Hematopoietic multipotent progenitor cell treated with erythropoietin and hydrocortisone succinate and interleukin-3 and kit ligand, for 17 days (in vitro differentiated cells): ENCODE results near the gene CADM2.
"Not testable (repeated sequence)": the region's sequence is repeated elsewhere in the genome, so short reads cannot be mapped to it uniquely, and the experiment has no call there.

Experiments used
- DNase-seq: peaks from one replicate; pipeline ENCODE4 v3.0.0-alpha.2; 2015; ENCODE audit warnings: low spot score

Gene CADM2

GRCh38 chr3:85950435-85950834 is 991.6 kb downstream of the CADM2 start:
- DNase-seq = no peak

GRCh38 chr3:85960793-85961192 is 1002.0 kb downstream of the CADM2 start:
- DNase-seq = no peak

GRCh38 chr3:85977615-85978338 is 1019.0 kb downstream of the CADM2 start:
- DNase-seq = no peak

- no peak for DNase-seq
Measured at GRCh38 chr3:85979034-85979433, 1020.2 kb downstream of the CADM2 start.

GRCh38 chr3:85989581-85989980 is 1030.8 kb downstream of the CADM2 start:
- not testable (repeated sequence) for DNase-seq

GRCh38 chr3:86029590-86029989 is 1070.8 kb downstream of the CADM2 start:
- DNase-seq = no peak

- no peak for DNase-seq
Measured at GRCh38 chr3:86037916-86038315, 1079.1 kb downstream of the CADM2 start.

- no peak for DNase-seq
Measured at GRCh38 chr3:86046436-86047136, 1087.8 kb downstream of the CADM2 start.

- DNase-seq = no peak
Measured at GRCh38 chr3:86047161-86047560, 1088.4 kb downstream of the CADM2 start.

GRCh38 chr3:86051058-86051457 is 1092.3 kb downstream of the CADM2 start:
- DNase-seq = no peak

- DNase-seq = no peak
Measured at GRCh38 chr3:86056032-86056431, 1097.2 kb downstream of the CADM2 start.

GRCh38 chr3:86056962-86057361 is 1098.2 kb downstream of the CADM2 start:
- no peak for DNase-seq

GRCh38 chr3:86073799-86074198 is 1115.0 kb downstream of the CADM2 start:
- DNase-seq = no peak

- no peak for DNase-seq
Measured at GRCh38 chr3:86087160-86087871, 1128.5 kb downstream of the CADM2 start.

- DNase-seq = no peak
Measured at GRCh38 chr3:86104154-86104553, 1145.4 kb downstream of the CADM2 start.

GRCh38 chr3:86109434-86109833 is 1150.6 kb downstream of the CADM2 start:
- no peak for DNase-seq
